ENCODE measurements around the gene PHACTR1.

DNA sequence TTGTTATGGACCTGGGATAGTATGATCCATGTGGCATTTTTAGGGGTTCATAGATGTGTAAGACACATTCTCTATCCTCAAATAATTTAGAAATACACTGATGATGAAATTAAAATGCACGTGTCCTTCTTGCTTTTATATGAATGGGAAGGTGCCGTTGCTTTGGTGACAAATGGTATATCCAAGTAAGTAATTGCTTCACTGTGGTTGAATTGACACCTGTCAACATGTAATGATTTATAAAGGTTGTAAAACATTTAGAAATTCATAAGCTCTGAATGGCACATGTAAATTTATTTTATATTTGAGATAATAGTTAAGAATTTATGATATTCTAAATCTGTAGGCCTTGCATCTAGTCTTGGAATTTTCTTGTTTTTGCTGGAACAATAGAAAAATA is 227.0 kb downstream of the PHACTR1 start:
- TF ChIP-seq ELF4 (IDR thresholded peaks at IDR 0.05) (no peak), SP1 (IDR thresholded peaks at IDR 0.05) (no peak), FOXM1 (IDR thresholded peaks at IDR 0.05; ENCODE audit: borderline replicate concordance) (no peak), BHLHE40 (IDR thresholded peaks at IDR 0.05; ENCODE audit: borderline replicate concordance) (no peak), FOXK2 (IDR thresholded peaks at IDR 0.05) (no peak), SUZ12 (IDR thresholded peaks at IDR 0.05) (no peak), FOXA1 (IDR thresholded peaks at IDR 0.05) (no peak)
- TF ChIP-seq, protein P1, sequence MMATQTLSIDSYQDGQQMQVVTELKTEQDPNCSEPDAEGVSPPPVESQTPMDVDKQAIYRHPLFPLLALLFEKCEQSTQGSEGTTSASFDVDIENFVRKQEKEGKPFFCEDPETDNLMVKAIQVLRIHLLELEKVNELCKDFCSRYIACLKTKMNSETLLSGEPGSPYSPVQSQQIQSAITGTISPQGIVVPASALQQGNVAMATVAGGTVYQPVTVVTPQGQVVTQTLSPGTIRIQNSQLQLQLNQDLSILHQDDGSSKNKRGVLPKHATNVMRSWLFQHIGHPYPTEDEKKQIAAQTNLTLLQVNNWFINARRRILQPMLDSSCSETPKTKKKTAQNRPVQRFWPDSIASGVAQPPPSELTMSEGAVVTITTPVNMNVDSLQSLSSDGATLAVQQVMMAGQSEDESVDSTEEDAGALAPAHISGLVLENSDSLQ (IDR thresholded peaks at IDR 0.05): peak; percentile 52; the same call in 1 of the 2 replicates
